Amygdala (tissue), 56 donors: ENCODE data around the gene NUDT19.
"Not testable (repeated sequence)": the region's sequence is repeated elsewhere in the genome, so short reads cannot be mapped to it uniquely, and the experiment has no call there.

Experiments
- DNase-seq, 56 donors: peaks; one replicate each; lab custom pipeline; 2025; lab: John Stamatoyannopoulos, UW

NUDT19 gene

DNA sequence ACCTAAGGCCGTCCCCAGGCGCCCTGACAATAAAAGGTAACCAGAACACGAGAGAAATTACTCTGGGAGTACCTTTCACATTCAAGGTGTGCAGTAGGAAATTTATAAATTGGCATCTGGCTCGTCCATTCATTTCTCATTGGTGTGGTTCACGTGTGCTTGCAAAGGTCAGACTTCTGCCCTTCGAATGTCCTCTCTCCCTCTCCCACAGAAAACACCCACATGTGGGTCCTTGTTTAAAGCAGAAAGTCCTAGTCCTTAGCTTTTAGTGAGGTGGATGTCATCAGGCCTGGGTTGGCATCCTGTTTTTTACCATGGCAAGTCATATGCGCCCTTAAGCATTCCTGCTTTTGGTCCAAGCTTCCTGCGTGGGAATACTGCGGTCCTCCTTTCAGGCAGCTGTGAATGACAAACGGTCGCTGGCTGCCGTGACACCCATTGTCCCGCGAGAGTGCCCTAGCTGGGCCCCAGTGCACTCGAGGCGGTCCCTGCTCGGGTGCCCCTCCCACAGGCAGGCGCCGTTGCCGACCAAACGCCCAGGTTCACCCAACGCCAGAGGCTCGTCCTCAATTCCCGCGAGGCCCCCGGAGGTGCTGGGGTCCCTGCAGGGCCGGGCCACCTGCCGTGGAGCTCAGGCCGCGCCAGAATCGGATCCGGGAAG is at the start of gene NUDT19:
Gene NUDT19 (plus strand): TSS at position 531 of the 661 bp plus-strand sequence. CDS start 140 bp downstream, outside the sequence.
- peak; percentile 34 to 86 (median 68) for DNase-seq

DNA sequence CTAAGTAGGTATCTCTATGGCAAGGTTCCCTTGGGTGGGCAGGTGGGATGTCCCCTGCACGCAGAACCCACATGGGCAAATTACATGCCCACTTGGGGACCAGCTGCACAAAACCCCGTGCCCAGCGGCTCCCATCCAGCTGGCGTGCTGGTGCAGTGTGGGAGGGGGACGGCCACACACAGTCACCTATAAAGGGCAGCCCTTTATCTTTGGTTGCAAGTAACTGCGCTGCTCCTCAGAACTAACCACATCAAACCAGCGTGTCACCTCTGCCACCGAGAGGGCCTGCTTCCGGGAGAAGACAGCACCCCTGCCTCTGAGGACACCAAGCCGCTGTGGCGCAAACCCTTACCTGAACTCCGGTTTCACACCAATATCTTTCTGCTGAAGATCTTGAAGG is 48.9 kb upstream of the NUDT19 start:
- DNase-seq, result no peak

DNA sequence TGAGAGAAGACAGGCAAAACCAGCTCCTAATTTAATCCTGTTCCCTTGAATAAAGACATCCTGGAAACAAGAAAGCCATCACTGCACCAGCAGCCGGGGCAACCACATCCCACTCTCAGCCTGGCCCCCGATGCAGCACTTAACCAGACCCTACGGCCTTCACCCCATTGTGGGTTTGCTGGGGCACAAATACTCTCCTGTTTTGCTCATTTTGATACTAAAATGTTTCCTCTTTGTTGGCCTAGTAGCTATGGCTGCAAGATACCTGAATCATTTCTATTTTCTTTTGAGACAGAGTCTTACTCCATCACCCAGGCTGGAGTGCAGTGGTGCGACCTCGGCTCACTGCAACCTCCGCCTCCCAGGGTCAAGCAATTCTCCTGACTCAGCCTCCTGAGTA is 45.1 kb upstream of the NUDT19 start:
- no peak for DNase-seq

DNA sequence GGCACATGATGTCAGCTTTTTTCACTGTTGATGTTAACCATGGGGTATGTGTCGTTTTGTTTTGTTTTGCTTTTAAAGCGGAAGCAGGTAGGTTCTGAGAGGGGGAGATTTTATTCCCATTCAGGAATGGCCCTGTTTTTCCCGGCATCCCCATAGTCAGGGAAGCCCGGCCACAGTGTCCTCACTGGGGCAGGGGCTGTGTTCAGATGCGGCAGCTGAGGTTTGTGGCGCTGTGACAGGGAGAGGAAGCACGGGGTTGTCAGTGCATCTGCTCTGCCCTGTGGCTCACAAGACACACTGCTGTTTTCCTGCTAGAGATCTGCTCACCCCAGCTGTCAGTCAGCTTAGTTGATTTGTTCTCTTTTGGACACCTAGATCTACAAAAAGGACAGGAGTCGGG is 44.3 kb upstream of the NUDT19 start:
- DNase-seq, result no peak

DNA sequence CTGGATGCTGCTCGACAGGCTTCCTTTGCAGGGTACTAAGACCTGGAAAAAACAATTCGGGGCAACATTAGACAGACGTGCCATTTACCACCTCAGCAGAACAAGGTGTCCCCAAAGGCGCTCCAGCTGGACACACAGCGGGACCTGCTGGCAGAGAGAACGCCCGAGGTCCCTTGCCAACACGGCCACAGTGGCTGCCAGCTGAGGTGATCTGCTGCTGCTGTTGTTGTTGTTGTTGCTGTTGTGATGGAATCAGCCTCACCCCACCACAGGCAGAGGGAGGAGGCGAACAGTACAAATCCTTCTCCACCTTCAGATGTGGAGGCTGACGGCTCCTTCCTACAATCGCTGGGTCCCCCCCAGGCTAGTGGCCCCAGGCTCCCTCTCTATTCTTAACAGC is 41.9 kb upstream of the NUDT19 start:
- peak in 4 of 56 donors; percentile 6 to 18 (median 14) for DNase-seq

DNA sequence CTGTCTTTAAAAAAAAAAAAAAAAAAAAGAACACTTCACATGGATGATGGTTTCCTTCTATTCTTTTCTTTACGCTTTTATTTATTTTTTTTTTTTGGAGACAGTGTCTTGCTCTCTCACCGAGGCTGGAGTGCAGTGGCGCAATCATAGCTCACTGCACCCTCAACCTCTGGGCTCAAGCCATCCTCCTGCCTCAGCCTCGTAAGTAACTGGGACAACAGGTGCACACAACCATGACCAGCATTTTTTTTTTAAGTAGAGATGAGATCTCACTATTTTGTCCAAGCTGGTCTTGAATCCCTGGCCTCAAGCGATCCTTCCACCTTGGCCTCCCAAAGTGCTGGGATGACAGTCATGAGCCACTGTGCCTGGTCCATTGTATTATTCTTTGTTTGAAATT is 41.0 kb upstream of the NUDT19 start:
- no peak for DNase-seq

DNA sequence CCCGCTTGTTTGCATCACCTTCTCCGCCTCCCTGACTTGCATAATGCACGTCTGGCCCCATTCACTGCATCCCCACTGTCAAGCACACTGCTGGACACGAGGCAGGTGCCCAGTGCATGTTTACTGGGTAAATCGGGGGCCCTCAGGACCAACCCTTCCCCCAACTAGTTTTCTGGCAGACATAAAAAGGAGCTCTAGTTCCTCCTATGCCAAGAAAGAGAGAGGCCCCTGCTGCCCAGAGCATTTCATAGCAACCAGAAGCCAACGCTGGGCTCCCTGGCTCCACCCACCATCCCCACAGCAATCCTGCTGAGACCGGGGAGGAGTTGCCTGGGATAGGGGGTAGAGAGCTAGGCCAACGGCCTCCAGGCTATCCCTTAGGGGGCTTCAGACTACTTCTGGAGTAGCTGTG is 39.9 kb upstream of the NUDT19 start:
- DNase-seq, result peak in 36 of 56 donors; percentile 3 to 72 (median 41)

DNA sequence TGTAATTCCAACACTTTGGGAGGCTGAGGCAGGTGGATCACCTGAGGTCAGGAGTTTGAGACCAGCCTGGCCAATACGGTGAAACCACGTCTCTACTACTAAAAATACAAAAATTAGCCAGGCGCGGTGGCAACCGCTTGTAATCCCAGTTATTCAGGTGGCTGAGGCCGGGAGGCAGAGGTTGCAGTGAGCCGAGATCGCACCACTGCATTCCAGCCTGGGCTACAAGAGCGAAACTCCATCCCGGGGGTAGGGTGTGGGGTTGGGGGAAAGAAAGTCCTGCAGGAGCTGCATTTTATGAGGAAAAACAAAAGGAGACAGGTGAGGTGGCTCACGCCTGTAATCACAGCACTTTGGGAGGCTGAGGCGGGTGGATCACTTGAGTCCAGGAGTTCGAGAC is 39.3 kb upstream of the NUDT19 start:
- not testable (repeated sequence) for DNase-seq

DNA sequence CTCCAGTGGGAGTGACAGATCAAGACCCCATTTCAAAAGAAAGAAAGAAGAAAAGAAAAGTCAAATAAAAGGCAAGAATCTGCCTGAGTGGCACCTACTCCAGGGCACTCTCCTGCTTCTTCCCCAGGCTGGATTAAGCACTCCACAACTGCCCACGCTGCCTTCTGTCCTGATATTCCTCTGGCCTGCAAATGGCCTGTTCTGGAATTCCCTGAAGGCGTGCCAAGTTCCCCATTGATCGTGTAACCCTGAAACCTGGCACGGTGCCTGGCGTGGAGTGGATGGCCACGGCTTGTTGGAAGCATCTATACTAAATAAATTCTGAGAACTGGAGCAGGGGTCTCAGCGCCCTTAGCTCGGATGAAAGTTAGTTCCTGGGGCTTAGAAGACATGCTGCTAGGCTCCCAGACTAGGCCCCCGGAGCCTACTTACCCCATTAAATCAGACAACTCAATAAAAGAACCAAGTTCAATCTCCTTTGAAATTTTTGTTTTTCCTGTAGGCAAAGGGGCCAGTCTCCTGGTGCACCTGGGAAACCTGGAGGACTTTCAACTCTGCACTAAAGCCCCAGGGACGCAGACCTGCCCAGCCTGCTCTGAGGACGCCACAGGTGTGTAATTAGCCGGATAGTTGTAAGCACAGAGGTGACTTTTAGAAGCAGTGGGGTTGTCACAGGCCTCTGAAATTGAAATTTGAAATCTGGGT is 38.6 kb upstream of the NUDT19 start:
- DNase-seq, result peak in 32 of 56 donors; percentile 5 to 70 (median 29)

DNA sequence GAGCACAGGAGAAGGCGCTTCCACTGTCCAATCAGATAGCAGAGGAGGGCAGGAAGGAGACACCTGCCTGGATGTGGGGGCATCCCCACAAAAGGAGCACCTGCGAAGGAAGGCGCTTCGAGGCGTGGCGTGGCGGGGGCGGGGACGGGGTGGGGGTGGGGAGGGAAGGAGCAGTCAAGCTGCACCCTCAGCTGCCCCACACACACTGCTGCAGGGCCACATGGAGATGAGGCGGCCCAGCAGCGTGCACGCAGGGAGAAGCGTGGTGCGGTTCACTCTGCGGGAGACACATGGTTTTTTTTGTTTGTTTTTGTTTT is 38.1 kb upstream of the NUDT19 start:
- DNase-seq, result no peak

DNA sequence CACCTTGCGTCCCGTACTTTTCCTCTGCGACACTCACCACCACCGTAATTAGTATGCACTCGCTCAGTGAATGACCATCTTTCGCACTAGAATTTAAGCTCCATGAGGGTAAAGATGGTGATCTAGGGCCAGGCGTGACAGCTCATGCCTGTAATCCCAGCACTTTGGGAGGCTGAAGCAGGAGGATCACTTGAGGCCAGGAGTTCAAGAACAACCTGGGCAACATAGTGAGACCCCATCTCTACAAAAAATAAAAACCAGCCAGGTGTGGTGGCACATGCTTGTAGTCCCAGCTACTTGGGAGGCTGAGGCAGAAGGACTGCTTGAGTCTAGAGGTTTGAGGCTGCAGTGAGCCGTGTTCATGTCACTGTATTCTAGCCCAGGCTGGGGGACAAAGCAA is 35.2 kb upstream of the NUDT19 start:
- DNase-seq, result not testable (repeated sequence)

DNA sequence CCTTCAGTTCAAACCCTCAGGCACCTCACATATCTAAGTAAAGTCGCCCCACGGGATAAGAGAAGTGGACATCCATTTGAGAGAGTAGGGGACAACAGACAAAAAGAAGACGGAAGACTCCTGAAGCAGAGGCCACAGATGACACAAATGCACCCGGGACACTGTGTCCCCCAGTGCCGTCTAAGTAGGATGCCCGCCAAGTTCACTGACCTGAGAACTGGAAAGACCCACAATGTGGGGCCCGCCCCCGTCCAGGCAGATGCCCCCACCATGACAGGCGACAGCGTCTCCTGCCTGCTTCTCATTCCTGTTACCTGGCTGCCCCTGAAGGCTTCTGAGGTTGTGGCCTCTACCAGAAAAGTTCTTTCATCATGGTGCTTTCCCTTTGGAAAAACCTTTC is 33.5 kb upstream of the NUDT19 start:
- no peak for DNase-seq

DNA sequence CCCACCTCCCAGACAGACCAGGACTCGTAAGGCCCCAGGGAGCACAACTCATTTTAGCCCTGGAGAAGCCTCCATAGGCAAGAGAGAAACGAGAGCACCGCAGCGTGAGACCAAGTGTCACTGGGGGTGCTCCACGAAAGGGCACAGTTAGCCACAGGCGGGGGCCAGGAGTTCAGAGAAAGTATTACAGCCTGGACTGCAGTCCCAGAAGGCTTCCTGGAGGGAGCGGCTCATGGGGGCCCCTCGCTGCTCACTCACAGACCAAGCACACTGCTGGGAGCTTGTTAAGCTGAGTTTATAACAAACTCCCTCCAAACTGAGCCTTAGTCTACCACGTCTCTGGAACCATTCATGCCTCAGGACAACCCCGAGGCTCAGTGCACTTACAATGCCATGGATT is 33.1 kb upstream of the NUDT19 start:
- no peak for DNase-seq

DNA sequence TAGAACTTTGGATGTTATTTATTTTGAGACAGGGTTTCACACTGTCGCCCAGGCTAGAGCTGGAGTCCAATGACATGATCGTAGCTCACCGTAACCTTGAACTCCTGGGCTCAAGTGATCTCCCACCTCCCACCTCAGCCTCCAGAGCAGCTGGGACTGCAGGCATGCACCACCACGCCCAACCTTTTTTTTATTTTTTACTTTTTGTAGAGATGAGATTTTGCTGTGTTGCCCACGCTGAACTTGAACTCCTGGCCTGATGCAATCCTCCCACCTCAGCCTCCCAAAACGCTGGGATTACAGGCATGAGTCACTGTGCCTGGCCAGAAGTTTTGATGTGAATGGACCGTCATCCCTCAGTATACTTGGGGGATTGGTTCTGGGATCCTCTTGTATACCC is 30.3 kb upstream of the NUDT19 start:
- peak in 1 of 56 donors; percentile 6 for DNase-seq

DNA sequence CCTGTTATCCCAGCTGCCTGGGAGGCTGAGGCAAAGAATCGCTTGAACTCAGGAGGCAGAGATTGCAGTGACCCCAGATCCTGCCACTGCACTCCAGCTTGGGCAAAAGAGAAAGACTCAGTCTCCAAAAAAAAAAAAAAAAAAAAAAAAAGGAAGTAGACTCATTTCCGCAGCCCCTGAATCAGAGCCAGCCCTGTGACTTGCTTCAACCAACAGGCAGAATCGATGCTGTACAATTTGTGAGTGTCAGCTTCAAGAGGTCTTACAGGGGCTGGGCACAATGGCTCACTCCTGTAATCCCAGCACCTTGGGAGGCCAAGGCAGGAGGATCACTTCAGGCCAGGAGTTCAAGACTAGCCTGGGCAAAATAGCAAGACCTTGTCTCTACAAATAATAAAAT is 29.4 kb upstream of the NUDT19 start:
- DNase-seq, result no peak

DNA sequence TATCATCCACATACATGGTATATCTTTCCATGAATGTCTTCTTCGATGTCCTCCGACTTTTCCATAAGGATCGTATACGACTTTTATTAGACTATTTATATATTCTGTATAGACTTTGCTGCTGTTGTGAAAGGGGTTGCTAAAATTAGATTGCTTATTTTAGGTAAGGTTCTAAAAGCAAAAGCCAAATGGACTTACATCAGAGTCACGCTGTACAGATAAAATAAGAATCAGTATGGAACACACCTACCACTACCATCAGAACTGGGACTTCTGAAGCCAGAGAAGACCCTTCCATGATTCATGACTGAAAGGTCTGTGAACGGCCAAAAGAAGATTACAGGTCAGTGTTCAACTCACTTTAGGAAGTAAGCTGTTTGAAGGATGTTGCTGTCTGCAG is 25.5 kb upstream of the NUDT19 start:
- no peak for DNase-seq

DNA sequence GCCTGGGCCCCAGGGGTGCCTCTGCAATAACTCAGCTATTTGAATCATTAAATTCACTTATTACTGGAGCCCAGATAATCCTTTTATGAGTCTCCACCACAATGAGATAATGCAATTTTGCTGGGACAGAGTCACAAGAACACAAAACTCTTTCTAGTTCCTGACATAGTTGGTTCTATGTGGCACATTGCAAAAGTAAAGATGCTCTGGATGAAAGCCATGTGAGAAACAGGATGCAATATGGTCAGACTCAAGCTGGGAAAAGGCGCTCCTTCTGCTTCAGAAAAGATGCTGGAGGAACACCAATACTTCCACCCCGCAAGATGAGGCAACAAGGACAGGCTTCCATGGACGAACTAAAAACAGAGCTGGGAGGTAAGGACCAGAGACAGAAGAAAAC is 22.3 kb upstream of the NUDT19 start:
- no peak for DNase-seq

DNA sequence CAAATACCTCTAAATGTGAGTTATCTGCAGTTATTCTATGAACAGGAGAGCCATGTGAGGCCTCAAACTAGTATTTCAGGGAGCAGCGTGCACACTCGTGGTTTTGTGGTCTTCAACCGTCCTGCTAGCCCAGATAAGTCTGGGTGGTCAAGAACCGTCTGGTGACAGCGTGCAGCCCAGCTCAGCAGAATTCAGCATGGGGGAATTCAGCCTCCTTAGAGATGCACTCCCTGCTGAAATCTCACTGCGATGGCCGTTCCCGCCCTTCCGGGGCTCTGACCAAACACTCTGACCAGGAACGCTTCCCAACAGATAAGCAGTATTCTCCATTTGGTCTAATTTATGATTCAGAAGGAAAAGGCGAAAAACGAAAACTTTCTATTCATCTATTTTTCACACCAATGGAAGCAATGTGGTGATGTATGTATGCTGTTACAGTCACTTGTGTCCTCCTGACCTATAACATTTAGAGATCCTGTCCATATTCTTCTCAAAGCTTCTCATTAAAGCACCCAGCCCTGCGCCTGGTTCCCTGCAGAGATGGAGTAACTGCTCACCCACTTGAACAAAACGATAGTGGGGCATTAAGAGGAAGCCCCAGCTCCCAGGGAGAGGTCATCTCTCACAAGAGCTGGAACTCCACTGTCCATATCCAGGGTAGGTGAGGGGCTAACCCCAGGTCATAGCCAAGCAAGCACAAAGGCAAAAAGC is 19.6 kb upstream of the NUDT19 start:
- DNase-seq, result no peak

DNA sequence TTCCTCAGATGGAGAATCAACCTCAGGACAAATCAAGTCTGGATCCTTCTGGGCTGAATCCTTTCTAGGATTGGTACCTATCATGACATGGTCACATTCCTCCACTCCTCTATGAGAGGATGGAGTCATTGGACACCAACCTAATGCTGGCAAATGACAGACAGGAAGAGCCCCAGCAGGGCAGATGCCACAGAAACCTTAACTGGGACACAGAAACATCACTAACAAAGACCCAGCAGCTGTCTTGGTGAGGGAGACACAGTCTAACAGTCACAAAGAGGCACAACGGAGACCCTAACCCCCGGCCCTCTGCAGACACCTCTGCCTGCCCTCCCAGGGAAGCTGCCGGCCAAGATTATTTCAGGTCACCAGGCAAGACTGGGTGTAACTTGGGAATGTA is 18.8 kb upstream of the NUDT19 start:
- no peak for DNase-seq

DNA sequence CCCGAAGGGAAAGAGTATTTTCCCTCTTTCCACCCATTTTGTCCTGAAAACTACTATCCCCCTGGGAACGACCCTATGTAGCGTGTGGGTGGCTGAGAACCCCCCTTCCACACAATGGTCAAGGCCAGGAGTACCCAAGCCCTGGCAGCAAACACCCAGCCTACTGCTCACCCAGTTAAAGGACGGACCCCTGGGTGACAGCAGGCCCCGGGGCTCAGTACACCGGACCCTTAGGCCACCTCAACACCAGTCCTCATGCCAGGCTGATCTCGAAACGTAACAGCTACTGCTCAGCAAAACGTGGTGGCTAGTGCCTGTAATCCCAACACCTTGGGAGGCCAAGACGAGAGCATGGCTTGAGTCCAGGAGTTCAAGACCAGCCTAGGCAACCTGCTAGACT is 18.0 kb upstream of the NUDT19 start:
- no peak for DNase-seq

DNA sequence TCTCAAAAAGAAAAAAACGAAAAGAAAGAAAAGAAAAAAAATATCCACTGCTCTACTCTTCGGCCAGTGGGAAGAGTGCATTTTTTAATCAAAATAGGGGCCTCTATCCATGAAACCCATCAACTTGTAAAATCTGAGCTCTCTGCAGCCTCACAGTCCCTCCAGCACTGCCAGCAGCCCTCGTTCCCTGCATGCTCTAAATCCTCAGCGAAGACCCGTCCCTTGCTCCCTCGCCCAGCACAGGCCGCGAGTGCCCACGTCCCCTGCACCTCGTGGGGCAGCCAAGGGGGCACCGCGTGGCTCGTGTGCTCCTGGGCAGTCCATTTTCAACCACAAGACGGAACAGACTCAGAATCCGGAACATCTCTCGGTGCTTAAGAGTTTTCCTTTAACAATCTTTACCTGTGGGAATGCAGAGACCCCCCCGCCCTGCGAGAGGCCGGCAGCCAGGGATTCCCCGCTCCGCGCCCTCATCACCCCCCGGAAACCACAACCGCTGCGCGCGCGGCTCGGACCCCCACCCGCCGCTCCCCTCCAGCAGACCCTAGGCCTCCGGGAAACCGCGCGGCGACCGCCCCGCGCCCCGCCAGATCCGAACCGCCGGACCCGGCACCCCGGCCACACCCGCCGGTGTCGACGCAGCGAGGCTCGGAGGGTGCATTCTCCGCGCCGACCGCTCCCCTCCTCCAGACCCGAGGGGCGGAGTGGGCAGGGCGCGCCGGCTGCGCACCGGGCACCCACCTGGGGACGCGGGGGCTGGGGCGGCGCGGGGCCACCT is 17.3 kb upstream of the NUDT19 start:
- DNase-seq, result peak in 1 of 56 donors; percentile 52
